ENCODE results near the gene SRC.

DNA sequence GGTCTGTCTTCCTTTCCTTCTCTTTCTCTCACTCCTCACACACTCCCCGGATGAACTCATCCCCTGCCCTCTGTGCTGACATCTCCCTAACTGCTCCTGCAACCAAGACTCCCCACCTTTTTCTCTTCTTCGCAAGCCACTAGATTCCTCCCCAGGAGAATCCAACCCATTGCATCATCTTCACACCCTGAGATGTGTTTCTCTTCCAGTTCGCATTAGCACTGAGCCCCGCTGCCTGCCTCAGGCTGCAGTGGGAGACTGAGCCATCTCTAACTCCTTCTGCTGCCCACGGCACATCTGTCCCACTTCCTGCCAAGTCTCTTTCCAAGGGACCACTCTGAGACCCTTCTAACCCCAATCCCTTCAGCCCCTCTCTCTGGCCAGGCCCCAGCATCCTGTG, 107.9 kb downstream of the SRC start:
- TF ChIP-seq, protein P1, sequence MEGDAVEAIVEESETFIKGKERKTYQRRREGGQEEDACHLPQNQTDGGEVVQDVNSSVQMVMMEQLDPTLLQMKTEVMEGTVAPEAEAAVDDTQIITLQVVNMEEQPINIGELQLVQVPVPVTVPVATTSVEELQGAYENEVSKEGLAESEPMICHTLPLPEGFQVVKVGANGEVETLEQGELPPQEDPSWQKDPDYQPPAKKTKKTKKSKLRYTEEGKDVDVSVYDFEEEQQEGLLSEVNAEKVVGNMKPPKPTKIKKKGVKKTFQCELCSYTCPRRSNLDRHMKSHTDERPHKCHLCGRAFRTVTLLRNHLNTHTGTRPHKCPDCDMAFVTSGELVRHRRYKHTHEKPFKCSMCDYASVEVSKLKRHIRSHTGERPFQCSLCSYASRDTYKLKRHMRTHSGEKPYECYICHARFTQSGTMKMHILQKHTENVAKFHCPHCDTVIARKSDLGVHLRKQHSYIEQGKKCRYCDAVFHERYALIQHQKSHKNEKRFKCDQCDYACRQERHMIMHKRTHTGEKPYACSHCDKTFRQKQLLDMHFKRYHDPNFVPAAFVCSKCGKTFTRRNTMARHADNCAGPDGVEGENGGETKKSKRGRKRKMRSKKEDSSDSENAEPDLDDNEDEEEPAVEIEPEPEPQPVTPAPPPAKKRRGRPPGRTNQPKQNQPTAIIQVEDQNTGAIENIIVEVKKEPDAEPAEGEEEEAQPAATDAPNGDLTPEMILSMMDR (IDR thresholded peaks at IDR 0.05): no peak
- TF ChIP-seq GABPA (IDR thresholded peaks at IDR 0.05; ENCODE audit: low read depth) (no peak), SIN3A (IDR thresholded peaks at IDR 0.05; ENCODE audit: borderline replicate concordance, low read depth, low read length) (no peak), POLR2AphosphoS5 (IDR thresholded peaks at IDR 0.05; ENCODE audit: low read depth, low read length) (no peak), RCOR1 (IDR thresholded peaks at IDR 0.05; ENCODE audit: low read length) (no peak), EZH2phosphoT487 (IDR thresholded peaks at IDR 0.05; ENCODE audit: borderline replicate concordance, low read depth) (no peak), FOXJ3 (CRISPR knock-in tag; IDR thresholded peaks at IDR 0.05) (no peak), MXI1 (IDR thresholded peaks at IDR 0.05; ENCODE audit: low read depth, low read length) (no peak), RAD21 (IDR thresholded peaks at IDR 0.05; ENCODE audit: low read length) (no peak), EP300 (IDR thresholded peaks at IDR 0.05; ENCODE audit: borderline replicate concordance in 1 of 2, low read depth in 1 of 2, low read length in 1 of 2) (no peak), NRF1 (IDR thresholded peaks at IDR 0.05; ENCODE audit: low read depth, low read length) (no peak), TAF1 (IDR thresholded peaks at IDR 0.05; ENCODE audit: borderline replicate concordance, low read depth, low read length) (no peak)
- TF ChIP-seq, protein P2, sequence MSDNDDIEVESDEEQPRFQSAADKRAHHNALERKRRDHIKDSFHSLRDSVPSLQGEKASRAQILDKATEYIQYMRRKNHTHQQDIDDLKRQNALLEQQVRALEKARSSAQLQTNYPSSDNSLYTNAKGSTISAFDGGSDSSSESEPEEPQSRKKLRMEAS (IDR thresholded peaks at IDR 0.05; ENCODE audit: low read depth): no peak
- TF ChIP-seq, protein P3, sequence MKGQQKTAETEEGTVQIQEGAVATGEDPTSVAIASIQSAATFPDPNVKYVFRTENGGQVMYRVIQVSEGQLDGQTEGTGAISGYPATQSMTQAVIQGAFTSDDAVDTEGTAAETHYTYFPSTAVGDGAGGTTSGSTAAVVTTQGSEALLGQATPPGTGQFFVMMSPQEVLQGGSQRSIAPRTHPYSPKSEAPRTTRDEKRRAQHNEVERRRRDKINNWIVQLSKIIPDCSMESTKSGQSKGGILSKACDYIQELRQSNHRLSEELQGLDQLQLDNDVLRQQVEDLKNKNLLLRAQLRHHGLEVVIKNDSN (IDR thresholded peaks at IDR 0.05; ENCODE audit: borderline replicate concordance, low read depth): no peak

Measured in SK-N-SH (cell line).